Fibroblast of lung (primary cell): ENCODE data around the gene APOH. TPM values are rescaled to one million over a fixed set of nuclear protein-coding genes. Genes with fewer than 3 reads are reported as not detected.

Experiments
- DNase-seq, 2 donors: peaks; one replicate each; pipeline versions ENCODE4 v3.0.0 to v3.0.0-alpha.2; 2010; ENCODE audit warnings: low read depth in 2 of 2
- H2AFZ ChIP-seq: 2 replicates; pipeline ENCODE4 v1.5.1; 2012; ENCODE audit warnings: low read length, control low read depth, inconsistent platforms
- H3K27ac ChIP-seq: 2 replicates; pipeline ENCODE4 v1.5.1; 2011; ENCODE audit warnings: low read length, control low read depth; ENCODE audit not compliant: insufficient read depth
- H3K27me3 ChIP-seq: 2 replicates; pipeline ENCODE4 v1.5.1; 2011; ENCODE audit warnings: mild to moderate bottlenecking, low read length; ENCODE audit not compliant: control insufficient read depth, insufficient read depth
- H3K36me3 ChIP-seq: 2 replicates; pipeline ENCODE4 v1.5.1; 2011; ENCODE audit warnings: low read length; ENCODE audit not compliant: control insufficient read depth, insufficient read depth
- H3K4me1 ChIP-seq: 2 replicates; pipeline ENCODE4 v1.5.1; 2011; ENCODE audit warnings: low read length; ENCODE audit not compliant: control insufficient read depth, insufficient read depth; ENCODE audit errors: extremely low read depth
- H3K4me2 ChIP-seq: 2 replicates; pipeline ENCODE4 v1.5.1; 2011; ENCODE audit warnings: low read length, control low read depth; ENCODE audit not compliant: insufficient read depth; ENCODE audit errors: extremely low read depth
- H3K4me3 ChIP-seq, 4 experiments: fragments of 200-600 bp in 1 of 4; sonication (generic) in 1 of 4; replicated peaks in 1 of 4; 2 replicates each; pipeline ENCODE4 v1.5.1; 2011 to 2016; ENCODE audit warnings: low read length in 4 of 4, low read depth in 3 of 4, mild to moderate bottlenecking in 3 of 4, control low read depth in 2 of 4, inconsistent platforms in 1 of 4, mixed read lengths in 1 of 4; ENCODE audit not compliant: insufficient read depth in 1 of 4; ENCODE audit errors: control extremely low read depth in 1 of 4
- H3K79me2 ChIP-seq: 2 replicates; pipeline ENCODE4 v1.5.1; 2012; ENCODE audit warnings: mild to moderate bottlenecking, low read length, inconsistent platforms; ENCODE audit not compliant: control insufficient read depth, insufficient read depth
- H3K9ac ChIP-seq: 2 replicates; pipeline ENCODE4 v1.5.1; 2011; ENCODE audit warnings: mild to moderate bottlenecking, low read length, control low read depth; ENCODE audit not compliant: insufficient read depth
- H3K9me3 ChIP-seq: 2 replicates; pipeline ENCODE4 v1.5.1; 2012; ENCODE audit warnings: low read depth, low read length; ENCODE audit not compliant: control insufficient read depth, insufficient read depth
- H4K20me1 ChIP-seq: 2 replicates; pipeline ENCODE4 v1.5.1; 2011; ENCODE audit warnings: low read length; ENCODE audit not compliant: control insufficient read depth, insufficient read depth; ENCODE audit errors: extremely low read depth
- CTCF ChIP-seq, 2 donors: IDR thresholded peaks in 1 of 2; conservative IDR thresholded peaks in 1 of 2; 1 replicate in 1 of 2; 2 replicates in 1 of 2; pipeline ENCODE4 v1.5.1; 2011 to 2012; ENCODE audit warnings: low read length in 2 of 2, control low read depth in 1 of 2, inconsistent platforms in 1 of 2, low read depth in 1 of 2, mild to moderate bottlenecking in 1 of 2
- EZH2 ChIP-seq: IDR thresholded peaks from 2 replicates; pipeline ENCODE4 v1.5.1; 2012; ENCODE audit warnings: low read length, control low read depth, mild to moderate bottlenecking; ENCODE audit errors: missing control alignments
- polyA plus RNA-seq, 2 donors: library from polyadenylated mRNA; depleted of rRNA in 1 of 2; stranded (reverse) in 1 of 2; unstranded in 1 of 2; fragments of >200 nt; gene quantifications; 2 replicates each; pipeline ENCODE4 v1.2.1, GENCODE V29; 2011 to 2012; ENCODE audit warnings: missing spikeins in 1 of 2
- total RNA-seq: library from RNA; depleted of rRNA; stranded (reverse); fragments of >200 nt; gene quantifications from 2 replicates; pipeline ENCODE4 v1.2.1, GENCODE V29; 2014

Gene APOH
- total and polyA plus RNA-seq, 2 donors (not counting 1 experiment from before 2014, with no cell fraction given): not detected

GRCh38 chr17:66215529-66215911 lies 13.7 kb downstream of the APOH start:
- DNase-seq: no peak
- Histone ChIP-seq H2AFZ (no peak overlapping the region), H3K27ac (no peak overlapping the region), H3K27me3 (peaks cover 12% of the 10 kb centered on the region), H3K4me2 (no peak overlapping the region), H3K4me3 (no peak overlapping the region), H3K79me2 (no peaks in the 10 kb centered on the region), H3K9ac (no peak overlapping the region), H3K9me3 (no peaks in the 10 kb centered on the region), H3K36me3 (no peaks in the 10 kb centered on the region), H3K4me1 (no peaks in the 10 kb centered on the region), H4K20me1 (no peaks in the 10 kb centered on the region)
- TF ChIP-seq CTCF (conservative IDR thresholded peaks at IDR 0.05 in 1 of 2, IDR thresholded peaks at IDR 0.05 in 1 of 2; ENCODE audit: low read depth in 1 of 2, low read length in 2 of 2): no peak
- TF ChIP-seq EZH2: no peak

GRCh38 chr17:66214884-66215528 lies 14.2 kb downstream of the APOH start:
- Histone ChIP-seq H3K27me3 (peaks cover 12% of the 10 kb centered on the region), H3K9me3 (no peaks in the 10 kb centered on the region), H3K4me1 (no peaks in the 10 kb centered on the region), H3K4me3 (no peak overlapping the region), H3K79me2 (no peaks in the 10 kb centered on the region), H4K20me1 (no peaks in the 10 kb centered on the region), H3K4me2 (no peak overlapping the region), H3K27ac (no peak overlapping the region), H3K9ac (no peak overlapping the region), H2AFZ (no peak overlapping the region), H3K36me3 (no peaks in the 10 kb centered on the region)
- no peak for DNase-seq
- TF ChIP-seq EZH2 (no peak), CTCF (conservative IDR thresholded peaks at IDR 0.05 in 1 of 2, IDR thresholded peaks at IDR 0.05 in 1 of 2; ENCODE audit: low read depth in 1 of 2, low read length in 2 of 2) (no peak)

GRCh38 chr17:66211047-66211810 lies 18.0 kb downstream of the APOH start:
- Histone ChIP-seq H2AFZ (no peak overlapping the region), H4K20me1 (no peaks in the 10 kb centered on the region), H3K9me3 (no peaks in the 10 kb centered on the region), H3K36me3 (no peaks in the 10 kb centered on the region), H3K9ac (no peak overlapping the region), H3K4me2 (no peak overlapping the region), H3K79me2 (no peaks in the 10 kb centered on the region), H3K4me1 (no peaks in the 10 kb centered on the region), H3K27me3 (peaks cover 12% of the 10 kb centered on the region), H3K4me3 (no peak overlapping the region), H3K27ac (no peak overlapping the region)
- DNase-seq: no peak
- TF ChIP-seq EZH2: no peak
- no peak for TF ChIP-seq CTCF (conservative IDR thresholded peaks at IDR 0.05 in 1 of 2, IDR thresholded peaks at IDR 0.05 in 1 of 2; ENCODE audit: low read depth in 1 of 2, low read length in 2 of 2)
